Measurements from ENCODE around the gene METTL5. TPM values are rescaled to one million over a fixed set of nuclear protein-coding genes. Genes with fewer than 3 reads are reported as not detected.
"Not testable (repeated sequence)": the region's sequence is repeated elsewhere in the genome, so short reads cannot be mapped to it uniquely, and the experiment has no call there.

Gene METTL5
- total RNA-seq, 1 donor from 2014 or later = 49.4 TPM

DNA sequence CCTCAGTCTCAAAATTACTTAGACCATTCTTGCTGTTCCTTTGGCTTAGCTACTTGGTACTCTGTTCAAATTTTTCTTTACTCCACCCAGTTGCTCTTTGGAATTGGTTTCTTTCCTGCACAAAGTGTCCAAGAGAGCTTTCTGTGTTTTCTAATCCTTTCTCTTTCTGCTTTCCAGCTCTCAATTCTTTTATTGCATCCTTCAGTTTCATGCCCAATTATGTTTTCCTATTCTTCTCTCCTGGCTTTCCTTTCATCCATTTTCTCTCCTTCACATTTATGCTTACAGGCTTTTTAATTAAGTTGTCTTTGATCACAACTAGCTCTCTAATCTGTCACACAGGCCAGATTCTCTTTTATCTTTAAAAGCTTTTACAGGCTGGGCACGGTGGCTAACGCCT, 40.8 kb upstream of the METTL5 start:
- DNase-seq (ENCODE audit: extremely low spot score, unreplicated experiment) = no peak
- Mint-ChIP-seq H3K4me3 (no peak overlapping the region), H3K36me3 (peaks cover 15% of the 10 kb centered on the region), H3K4me1 (ENCODE audit: unreplicated experiment) (peaks cover 17% of the 10 kb centered on the region), H3K27ac (no peak overlapping the region), H3K27me3 (no peaks in the 10 kb centered on the region), H3K9me3 (peaks cover 4% of the 10 kb centered on the region)
- TF ChIP-seq, protein P1, sequence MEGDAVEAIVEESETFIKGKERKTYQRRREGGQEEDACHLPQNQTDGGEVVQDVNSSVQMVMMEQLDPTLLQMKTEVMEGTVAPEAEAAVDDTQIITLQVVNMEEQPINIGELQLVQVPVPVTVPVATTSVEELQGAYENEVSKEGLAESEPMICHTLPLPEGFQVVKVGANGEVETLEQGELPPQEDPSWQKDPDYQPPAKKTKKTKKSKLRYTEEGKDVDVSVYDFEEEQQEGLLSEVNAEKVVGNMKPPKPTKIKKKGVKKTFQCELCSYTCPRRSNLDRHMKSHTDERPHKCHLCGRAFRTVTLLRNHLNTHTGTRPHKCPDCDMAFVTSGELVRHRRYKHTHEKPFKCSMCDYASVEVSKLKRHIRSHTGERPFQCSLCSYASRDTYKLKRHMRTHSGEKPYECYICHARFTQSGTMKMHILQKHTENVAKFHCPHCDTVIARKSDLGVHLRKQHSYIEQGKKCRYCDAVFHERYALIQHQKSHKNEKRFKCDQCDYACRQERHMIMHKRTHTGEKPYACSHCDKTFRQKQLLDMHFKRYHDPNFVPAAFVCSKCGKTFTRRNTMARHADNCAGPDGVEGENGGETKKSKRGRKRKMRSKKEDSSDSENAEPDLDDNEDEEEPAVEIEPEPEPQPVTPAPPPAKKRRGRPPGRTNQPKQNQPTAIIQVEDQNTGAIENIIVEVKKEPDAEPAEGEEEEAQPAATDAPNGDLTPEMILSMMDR (conservative IDR thresholded peaks at IDR 0.05) = no peak

DNA sequence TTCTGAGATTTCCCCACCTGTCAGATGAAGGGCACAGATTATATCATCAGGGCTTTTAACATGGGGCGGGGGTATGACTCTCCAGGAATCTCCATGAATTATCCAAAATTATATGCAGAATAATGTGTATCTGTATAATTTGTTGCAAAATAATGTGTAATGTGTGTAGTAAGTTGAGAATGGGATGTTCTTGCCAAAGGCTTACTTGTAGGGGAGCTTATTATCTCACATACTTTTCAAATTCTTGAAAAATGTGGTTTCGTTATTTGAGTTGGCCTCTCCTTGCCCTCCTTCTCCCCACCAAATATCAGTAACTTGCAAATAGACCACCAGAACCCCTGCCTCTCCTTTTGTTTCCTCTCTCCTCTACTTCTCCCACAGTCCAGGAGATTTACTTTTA, 38.1 kb upstream of the METTL5 start:
- TF ChIP-seq, protein P1 (conservative IDR thresholded peaks at IDR 0.05) = no peak
- no peak overlapping the region for H3K4me3 Mint-ChIP-seq

DNA sequence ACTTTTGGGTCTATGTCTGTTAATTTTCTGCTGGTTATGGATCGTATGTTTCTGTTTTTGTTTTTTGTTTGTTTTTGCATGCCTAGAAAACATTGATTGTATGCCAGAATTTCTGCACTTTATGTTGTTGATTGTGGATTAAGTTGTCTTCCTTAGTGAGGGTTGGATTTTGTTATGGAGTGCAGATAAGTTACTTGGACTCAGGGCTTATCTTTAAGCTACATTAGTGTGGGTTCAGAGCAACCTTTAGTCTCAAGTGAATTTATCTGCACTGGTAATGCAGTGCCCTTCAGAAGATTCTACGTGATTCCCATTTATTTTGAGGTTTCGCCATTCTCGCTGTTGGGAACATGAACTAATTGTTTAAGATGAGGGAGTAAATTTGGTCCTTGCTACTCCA, 35.4 kb upstream of the METTL5 start:
- H3K27ac Mint-ChIP-seq = no peak overlapping the region
- TF ChIP-seq, protein P1 (conservative IDR thresholded peaks at IDR 0.05) = no peak
- peaks cover 9% of the 10 kb centered on the region for H3K4me1 Mint-ChIP-seq (ENCODE audit: unreplicated experiment)

More for the DNA sequence above, 38.1 kb upstream of the METTL5 start:
- Mint-ChIP-seq H3K27me3 (no peaks in the 10 kb centered on the region), H3K4me1 (ENCODE audit: unreplicated experiment) (peaks cover 13% of the 10 kb centered on the region), H3K27ac (no peak overlapping the region), H3K9me3 (peaks cover 9% of the 10 kb centered on the region), H3K36me3 (peaks cover 22% of the 10 kb centered on the region)
- no peak for DNase-seq (ENCODE audit: extremely low spot score, unreplicated experiment)

DNA sequence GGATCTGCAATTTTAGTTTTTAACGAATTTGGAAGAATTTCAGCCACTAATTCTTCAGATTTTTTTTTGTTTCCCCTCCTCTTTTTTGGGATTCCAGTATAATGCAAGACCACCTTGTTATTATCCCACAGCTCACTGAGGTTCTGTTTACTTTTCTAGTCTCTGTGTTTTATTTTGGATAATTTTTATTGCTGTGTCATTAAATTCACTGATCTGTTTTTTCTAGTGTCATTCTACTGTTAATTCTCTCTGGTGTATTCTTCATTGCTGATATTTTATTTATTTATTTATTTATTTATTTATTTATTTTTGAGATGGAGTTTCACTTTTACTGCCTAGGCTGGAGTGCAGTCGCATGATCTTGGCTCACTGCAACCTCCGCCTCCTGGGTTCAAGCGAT, 34.7 kb upstream of the METTL5 start:
- Mint-ChIP-seq H3K4me3 (no peak overlapping the region), H3K4me1 (ENCODE audit: unreplicated experiment) (peaks cover 9% of the 10 kb centered on the region), H3K9me3 (peaks cover 9% of the 10 kb centered on the region), H3K27ac (no peak overlapping the region), H3K27me3 (no peaks in the 10 kb centered on the region), H3K36me3 (peaks cover 18% of the 10 kb centered on the region)
- no peak for DNase-seq (ENCODE audit: extremely low spot score, unreplicated experiment)
- TF ChIP-seq, protein P1 (conservative IDR thresholded peaks at IDR 0.05) = no peak

More for the DNA sequence above, 35.4 kb upstream of the METTL5 start:
- peaks cover 9% of the 10 kb centered on the region for H3K9me3 Mint-ChIP-seq
- peaks cover 18% of the 10 kb centered on the region for H3K36me3 Mint-ChIP-seq
- no peak for DNase-seq (ENCODE audit: extremely low spot score, unreplicated experiment)
- H3K27me3 Mint-ChIP-seq = no peaks in the 10 kb centered on the region
- no peak overlapping the region for H3K4me3 Mint-ChIP-seq

DNA sequence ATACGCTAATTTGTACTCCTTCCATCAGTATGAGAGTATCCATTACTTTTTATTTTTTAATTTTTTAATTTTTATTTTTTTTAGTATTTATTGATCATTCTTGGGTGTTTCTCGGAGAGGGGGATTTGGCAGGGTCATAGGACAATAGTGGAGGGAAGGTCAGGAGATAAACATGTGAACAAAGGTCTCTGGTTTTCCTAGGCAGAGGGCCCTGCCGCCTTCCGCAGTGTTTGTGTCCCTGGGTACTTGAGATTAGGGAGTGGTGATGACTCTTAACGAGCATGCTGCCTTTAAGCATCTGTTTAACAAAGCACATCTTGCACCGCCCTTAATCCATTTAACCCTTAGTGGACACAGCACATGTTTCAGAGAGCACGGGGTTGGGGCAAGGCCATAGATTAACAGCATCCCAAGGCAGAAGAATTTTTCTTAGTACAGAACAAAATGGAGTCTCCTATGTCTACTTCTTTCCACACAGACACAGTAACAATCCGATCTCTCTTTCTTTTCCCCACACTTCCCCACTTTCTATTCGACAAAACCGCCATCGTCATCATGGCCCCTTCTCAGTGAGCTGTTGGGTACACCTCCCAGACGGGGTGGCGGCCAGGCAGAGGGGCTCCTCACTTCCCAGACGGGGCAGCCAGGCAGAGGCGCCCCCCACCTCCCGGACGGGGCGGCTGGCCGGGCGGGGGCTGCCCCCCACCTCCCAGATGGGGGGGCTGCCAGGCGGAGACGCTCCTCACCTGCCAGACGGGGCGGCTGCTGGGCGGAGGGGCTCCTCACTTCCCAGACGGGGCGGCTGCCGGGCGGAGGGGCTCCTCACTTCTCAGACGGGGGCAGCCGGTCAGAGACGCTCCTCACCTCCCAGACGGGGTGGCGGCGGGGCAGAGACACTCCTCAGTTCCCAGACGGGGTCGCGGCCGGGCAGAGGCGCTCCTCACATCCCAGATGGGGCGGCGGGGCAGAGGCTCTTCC, 30.9 kb upstream of the METTL5 start:
- not testable (repeated sequence) for H3K4me3 Mint-ChIP-seq, H3K27me3 Mint-ChIP-seq
- peaks cover 12% of the 10 kb centered on the region for H3K36me3 Mint-ChIP-seq

DNA sequence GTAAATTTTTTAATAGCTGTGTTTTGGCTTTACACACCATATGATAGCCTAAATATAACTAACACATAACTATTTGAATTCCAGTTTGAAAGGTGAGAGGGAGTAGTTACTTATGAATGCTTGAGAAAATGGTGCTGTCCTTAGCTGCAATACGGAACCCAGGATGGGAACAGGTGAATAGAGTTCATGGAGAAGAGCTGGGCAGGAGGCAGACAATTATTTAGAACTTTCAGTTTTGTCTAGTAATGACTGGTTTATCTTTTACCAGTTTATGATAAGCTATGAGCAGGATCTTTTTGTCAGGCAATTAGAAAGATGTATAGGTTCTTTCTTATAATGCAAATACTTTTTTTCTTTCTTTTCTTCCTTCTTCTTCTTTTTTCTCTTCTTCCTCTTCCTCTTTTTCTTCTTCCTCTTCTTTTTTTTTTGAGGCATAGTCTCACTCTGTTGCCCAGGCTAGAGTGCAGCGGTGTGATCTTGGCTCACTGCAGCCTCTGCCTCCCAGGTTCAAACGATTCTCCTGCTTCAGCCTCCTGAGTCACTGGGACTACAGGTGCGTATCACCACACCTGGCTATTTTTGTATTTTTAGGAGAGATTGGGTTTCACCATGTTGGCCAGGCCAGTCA, 28.4 kb upstream of the METTL5 start:
- Mint-ChIP-seq H3K27me3 (no peaks in the 10 kb centered on the region), H3K27ac (no peak overlapping the region), H3K9me3 (no peaks in the 10 kb centered on the region), H3K4me1 (ENCODE audit: unreplicated experiment) (no peaks in the 10 kb centered on the region), H3K36me3 (peaks cover 10% of the 10 kb centered on the region), H3K4me3 (no peak overlapping the region)
- DNase-seq (ENCODE audit: extremely low spot score, unreplicated experiment) = no peak
- TF ChIP-seq, protein P1 (conservative IDR thresholded peaks at IDR 0.05) = no peak

More for the DNA sequence above, 30.9 kb upstream of the METTL5 start:
- H3K4me1 Mint-ChIP-seq (ENCODE audit: unreplicated experiment); H3K9me3 Mint-ChIP-seq; DNase-seq (ENCODE audit: extremely low spot score, unreplicated experiment); H3K27ac Mint-ChIP-seq: not testable (repeated sequence)

Measured in type B pancreatic cell (in vitro differentiated cells).